T-cell (primary cell): Measurements from ENCODE around the gene LONRF3. TPM values are rescaled to one million over a fixed set of nuclear protein-coding genes. Genes with fewer than 3 reads are reported as not detected.
A peak's percentile ranks its signal among the peaks of the same experiment; 100 is the strongest.
"Not testable (repeated sequence)": the region's sequence is repeated elsewhere in the genome, so short reads cannot be mapped to it uniquely, and the experiment has no call there.

Source experiments
- ATAC-seq, 4 experiments: fragments of 200-7000 bp in 3 of 4; fragments of 150-1000 bp in 1 of 4; cut with Tn5 transposase; replicated peaks in 1 of 4; 1 replicate in 3 of 4; 2 replicates in 1 of 4; pipeline ENCODE4 v1.10.0; 2021; ENCODE audit warnings: moderate library complexity in 3 of 4, mild to moderate bottlenecking in 2 of 4, moderate number of reproducible peaks in 1 of 4
- CTCF ChIA-PET, 2 donors: fragments of 300-600 bp; sonication (Branson Sonifier 250); formaldehyde crosslinking; loops; one replicate each; lab custom pipeline; 2022; ENCODE audit warnings: antibody characterized with exemption in 2 of 2; lab: Charles Lee
- POLR2A ChIA-PET, 2 donors: fragments of 300-600 bp; sonication (Branson Sonifier 250); formaldehyde crosslinking; loops; one replicate each; lab custom pipeline; 2022; ENCODE audit warnings: antibody characterized with exemption in 2 of 2; lab: Charles Lee
- DNase-seq, 35 experiments: peaks; one replicate each; pipeline versions ENCODE4 v3.0.0 to v3.0.0-alpha.2; 2013 to 2023
- H3K27ac ChIP-seq: one replicate; pipeline ENCODE4 v1.5.1; 2013; ENCODE audit warnings: low read length
- H3K27me3 ChIP-seq, 2 experiments: replicated peaks in 1 of 2; 1 replicate in 1 of 2; 2 replicates in 1 of 2; pipeline versions ENCODE4 v1.6.1 to v1.7.0; 2013; ENCODE audit warnings: low read length in 1 of 2, mixed read lengths in 1 of 2; ENCODE audit not compliant: control insufficient read depth in 2 of 2, insufficient read depth in 2 of 2; ENCODE audit errors: extremely low read depth in 1 of 2
- H3K36me3 ChIP-seq, 2 donors: 1 replicate in 1 of 2; 2 replicates in 1 of 2; pipeline versions ENCODE4 v1.6.1 to v1.7.0; 2013; ENCODE audit warnings: low read length in 1 of 2; ENCODE audit not compliant: control insufficient read depth in 2 of 2, insufficient read depth in 1 of 2; ENCODE audit errors: extremely low read depth in 1 of 2
- H3K4me1 ChIP-seq, 2 experiments: 1 replicate in 1 of 2; 2 replicates in 1 of 2; pipeline versions ENCODE4 v1.6.1 to v1.7.0; 2013; ENCODE audit warnings: low read length in 2 of 2, mixed read lengths in 1 of 2; ENCODE audit not compliant: insufficient read depth in 2 of 2, control insufficient read depth in 1 of 2; ENCODE audit errors: extremely low read depth in 1 of 2
- H3K4me3 ChIP-seq, 2 donors: 1 replicate in 1 of 2; 2 replicates in 1 of 2; pipeline versions ENCODE4 v1.5.1 to v1.7.0; 2013; ENCODE audit warnings: mild to moderate bottlenecking in 2 of 2, low read length in 1 of 2, moderate library complexity in 1 of 2; ENCODE audit not compliant: control insufficient read depth in 1 of 2; ENCODE audit errors: extremely low read depth in 1 of 2
- H3K9me3 ChIP-seq: 2 replicates; pipeline ENCODE4 v1.7.0; 2013
- H3K27ac Mint-ChIP-seq, 2 donors: one replicate each; pipeline ENCODE4 v1.8.0; 2020 to 2021; ENCODE audit warnings: mild to moderate bottlenecking in 2 of 2, mixed read lengths in 2 of 2
- H3K27me3 Mint-ChIP-seq, 2 donors: one replicate each; pipeline ENCODE4 v1.8.0; 2021 to 2022; ENCODE audit warnings: mixed read lengths in 2 of 2
- H3K36me3 Mint-ChIP-seq: one replicate; pipeline ENCODE4 v1.8.0; 2021; ENCODE audit warnings: mixed read lengths
- H3K4me1 Mint-ChIP-seq, 3 donors: one replicate each; pipeline ENCODE4 v1.8.0; 2020 to 2022; ENCODE audit warnings: mixed read lengths in 3 of 3, mild to moderate bottlenecking in 1 of 3
- H3K4me3 Mint-ChIP-seq, 3 donors: one replicate each; pipeline ENCODE4 v1.8.0; 2020 to 2022; ENCODE audit warnings: mild to moderate bottlenecking in 3 of 3, mixed read lengths in 3 of 3, moderate library complexity in 3 of 3
- H3K9me3 Mint-ChIP-seq, 3 donors: one replicate each; pipeline ENCODE4 v1.8.0; 2020 to 2022; ENCODE audit warnings: mixed read lengths in 3 of 3
- WGBS: methylation state at CpG from one replicate; pipeline ENCODE4 v1.1.5; 2013; ENCODE audit warnings: missing lambda C conversion rate; ENCODE audit not compliant: insufficient coverage; 5-methylcytosine and 5-hydroxymethylcytosine counted together
- total RNA-seq, 35 experiments: library from RNA in 6 of 35; stranded (reverse) in 6 of 35; fragments of 120-200 nt in 1 of 35; gene quantifications; one replicate each; pipeline versions ENCODE4 v1.2.1 to v1.2.4 and lab custom pipeline; 2013 to 2026

LONRF3 gene
- total RNA-seq, 5 donors from 2014 or later (not counting 1 experiment from before 2014, with no cell fraction given): 3.6 to 11.7 (median 10.7) TPM

GRCh38 chrX:118990512-118991227, 16.3 kb downstream of the LONRF3 start:
- WGBS: no CpG with 5 or more reads among the region's 11 CpGs
- Histone ChIP-seq H3K9me3 (no peaks in the 10 kb centered on the region), H3K4me1 (peaks cover 0 to 8% of the 10 kb centered on the region in 2 experiments), H3K4me3 (no peak overlapping the region), H3K27ac (no peak overlapping the region), H3K27me3 (no peaks in the 10 kb centered on the region), H3K36me3 (no peaks in the 10 kb centered on the region)
- H3K4me3 Mint-ChIP-seq: no peak overlapping the region
- peak overlapping the region; percentile 65 to 76 for H3K27ac Mint-ChIP-seq
- ChIA-PET POLR2A (interaction anchor here in 1 of 2 donors (0.6 kb wide), 1 partner anchor 11 kb away, joined by 3 read pairs; no protein-coding TSS in a partner anchor), CTCF (no interaction called here)
- peaks cover 12% of the 10 kb centered on the region for H3K36me3 Mint-ChIP-seq
- peaks cover 0 to 27% of the 10 kb centered on the region in 2 donors for H3K27me3 Mint-ChIP-seq
- DNase-seq (no peak), ATAC-seq (no peak)
- H3K9me3 Mint-ChIP-seq: no peaks in the 10 kb centered on the region
- H3K4me1 Mint-ChIP-seq: peaks cover 22 to 44% (median 31%) of the 10 kb centered on the region in 3 donors

DNA sequence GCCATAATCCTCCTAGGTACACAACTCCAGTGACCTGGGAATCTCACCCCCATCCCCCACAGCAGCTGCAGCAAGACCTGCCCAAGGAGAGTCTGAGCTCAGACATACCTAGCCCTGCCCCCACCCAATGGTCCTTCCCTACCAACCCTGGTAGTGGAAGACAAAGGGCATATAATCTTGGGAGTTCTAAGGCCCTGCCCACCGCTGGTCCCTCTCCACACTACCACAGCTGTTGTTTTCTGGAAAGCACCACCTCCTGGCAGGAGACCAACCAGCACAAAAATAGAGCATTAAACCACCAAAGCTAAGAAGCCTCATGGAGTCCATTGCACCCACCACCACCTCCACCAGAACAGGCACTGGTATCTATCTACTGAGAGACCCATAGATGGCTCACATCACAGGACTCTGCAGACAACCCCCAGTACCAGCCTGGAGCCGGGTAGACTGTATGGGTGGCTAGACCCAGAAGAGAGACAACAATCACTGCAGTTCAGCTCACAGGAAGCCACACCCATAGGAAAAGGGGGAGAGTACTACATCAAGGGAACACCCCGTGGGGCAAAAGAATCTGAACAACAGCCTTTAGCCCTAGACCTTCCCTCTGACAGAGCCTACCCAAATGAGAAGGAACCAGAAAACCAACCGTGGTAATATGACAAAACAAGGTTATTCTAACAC, 18.2 kb downstream of the LONRF3 start:
- WGBS: no CpG with 5 or more reads among the region's 4 CpGs
- DNase-seq (peak in 17 of 35 experiments; percentile 6 to 54 (median 18)), ATAC-seq (peak; percentile 43 to 70 (median 58))
- H3K36me3 Mint-ChIP-seq, H3K36me3 ChIP-seq, H3K9me3 ChIP-seq, POLR2A ChIA-PET, H3K9me3 Mint-ChIP-seq, H3K4me1 ChIP-seq, H3K4me3 ChIP-seq, H3K27ac ChIP-seq, H3K27me3 ChIP-seq: not testable (repeated sequence)
- Mint-ChIP-seq H3K4me1 (peaks cover 22 to 45% (median 31%) of the 10 kb centered on the region in 3 donors), H3K4me3 (peak overlapping the region; percentile 17 to 54 (median 52)), H3K27ac (peak overlapping the region; percentile 76 to 95), H3K27me3 (peaks cover 0 to 26% of the 10 kb centered on the region in 2 donors)
- CTCF ChIA-PET: interaction anchor here (0.6 to 1.7 kb wide), 3 partner anchors 10 to 148 kb away, joined by 3 to 7 read pairs (median 4); no protein-coding TSS in a partner anchor

DNA sequence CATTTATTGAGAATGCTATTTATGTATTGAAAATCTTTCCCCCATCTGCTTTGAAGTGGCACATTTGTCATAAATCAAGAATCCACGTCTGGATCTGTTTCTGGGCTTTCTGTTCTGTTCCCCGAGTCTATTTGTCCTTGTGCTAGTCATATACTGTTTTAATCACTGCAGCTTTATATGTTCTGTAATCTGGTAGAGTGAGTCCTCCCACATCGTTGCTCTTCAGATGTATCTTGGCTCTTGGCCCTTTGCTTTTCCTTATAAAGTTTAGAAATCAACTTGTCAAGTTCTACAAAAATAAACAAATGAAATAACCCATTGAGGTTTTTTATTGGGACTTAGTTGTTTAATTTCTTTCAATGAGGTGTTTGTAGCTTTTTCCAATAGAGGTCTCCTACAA, 29.0 kb downstream of the LONRF3 start:
- H3K27me3 ChIP-seq: no peaks in the 10 kb centered on the region
- ATAC-seq: no peak
- no peak overlapping the region for H3K4me3 ChIP-seq
- H3K4me3 Mint-ChIP-seq: no peak overlapping the region
- H3K4me1 Mint-ChIP-seq: peaks cover 0 to 41% (median 21%) of the 10 kb centered on the region in 3 donors
- H3K36me3 Mint-ChIP-seq: no peaks in the 10 kb centered on the region
- WGBS: no CpG with 5 or more reads among the region's 3 CpGs
- H3K27ac Mint-ChIP-seq: no peak overlapping the region
- CTCF ChIA-PET: no interaction called here
- no peak overlapping the region for H3K27ac ChIP-seq
- no peaks in the 10 kb centered on the region for H3K9me3 ChIP-seq
- no peaks in the 10 kb centered on the region for H3K36me3 ChIP-seq
- H3K9me3 Mint-ChIP-seq: no peaks in the 10 kb centered on the region
- H3K4me1 ChIP-seq: no peaks in the 10 kb centered on the region
- no peak for DNase-seq
- POLR2A ChIA-PET: interaction anchor here in 1 of 2 donors (0.6 kb wide), 1 partner anchor 54 kb away, joined by 3 read pairs; no protein-coding TSS in a partner anchor
- no peaks in the 10 kb centered on the region for H3K27me3 Mint-ChIP-seq

GRCh38 chrX:119004920-119005524, 30.6 kb downstream of the LONRF3 start:
- H3K27ac ChIP-seq: no peak overlapping the region
- Mint-ChIP-seq H3K4me1 (peaks cover 0 to 35% (median 21%) of the 10 kb centered on the region in 3 donors), H3K9me3 (no peaks in the 10 kb centered on the region), H3K27ac (peak overlapping the region; percentile 22 to 36), H3K36me3 (peaks cover 6% of the 10 kb centered on the region), H3K4me3 (no peak overlapping the region), H3K27me3 (peaks cover 0 to 4% of the 10 kb centered on the region in 2 donors)
- POLR2A ChIA-PET: interaction anchor here in 1 of 2 donors (0.5 to 0.6 kb wide), 2 partner anchors 11 to 28 kb away, joined by 3 read pairs; no protein-coding TSS in a partner anchor
- no peaks in the 10 kb centered on the region for H3K36me3 ChIP-seq
- 0% methylated on average over 1 of the region's 5 CpGs for WGBS
- H3K27me3 ChIP-seq: no peaks in the 10 kb centered on the region
- CTCF ChIA-PET: interaction anchor here (0.8 to 1.1 kb wide), 3 partner anchors 12 to 157 kb away, joined by 3 to 4 read pairs (median 4); no protein-coding TSS in a partner anchor
- H3K9me3 ChIP-seq: no peaks in the 10 kb centered on the region
- H3K4me1 ChIP-seq: no peaks in the 10 kb centered on the region
- no peak overlapping the region for H3K4me3 ChIP-seq
- peak in 32 of 35 experiments; percentile 5 to 62 (median 29) for DNase-seq
- ATAC-seq: peak; percentile 69 to 90 (median 82)

GRCh38 chrX:119007189-119007770, 32.9 kb downstream of the LONRF3 start:
- H3K4me3 Mint-ChIP-seq: no peak overlapping the region
- peaks cover 0 to 16% (median 11%) of the 10 kb centered on the region in 3 donors for H3K4me1 Mint-ChIP-seq
- WGBS: 100% methylated on average over 1 of the region's 3 CpGs
- ChIA-PET POLR2A (no interaction called here), CTCF (interaction anchor here (0.6 to 1.1 kb wide), 3 partner anchors 68 to 159 kb away, joined by 3 to 4 read pairs (median 3); no protein-coding TSS in a partner anchor)
- no peaks in the 10 kb centered on the region for H3K27me3 ChIP-seq
- no peaks in the 10 kb centered on the region for H3K4me1 ChIP-seq
- H3K27me3 Mint-ChIP-seq: peaks cover 0 to 10% of the 10 kb centered on the region in 2 donors
- H3K36me3 Mint-ChIP-seq: peaks cover 14% of the 10 kb centered on the region
- no peaks in the 10 kb centered on the region for H3K36me3 ChIP-seq
- no peaks in the 10 kb centered on the region for H3K9me3 Mint-ChIP-seq
- H3K27ac ChIP-seq: no peak overlapping the region
- no peak overlapping the region for H3K4me3 ChIP-seq
- DNase-seq: no peak
- ATAC-seq: no peak
- no peaks in the 10 kb centered on the region for H3K9me3 ChIP-seq
- no peak overlapping the region for H3K27ac Mint-ChIP-seq
